ENCODE data around the gene LAMA2.

The LAMA2 gene

DNA sequence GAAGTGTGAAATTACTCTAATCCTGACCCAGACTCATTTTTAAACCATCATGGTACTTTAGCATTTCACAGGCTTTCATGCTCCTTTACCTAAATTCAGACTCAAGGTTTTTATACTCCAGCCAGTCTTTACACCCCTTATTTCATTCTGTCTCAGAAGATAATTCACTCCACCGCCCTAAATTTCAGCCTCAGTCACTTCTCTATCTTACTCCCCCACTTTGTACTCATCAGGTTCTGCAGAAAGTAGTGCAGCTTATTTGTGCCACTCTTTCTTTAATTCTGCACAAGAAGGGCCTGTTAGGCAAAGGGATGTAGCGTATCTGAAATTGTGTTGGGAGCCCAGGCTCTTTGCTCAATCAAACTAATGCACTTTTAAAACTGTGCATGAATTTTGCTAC, 621.5 kb downstream of the LAMA2 start:
- no peak for DNase-seq

DNA sequence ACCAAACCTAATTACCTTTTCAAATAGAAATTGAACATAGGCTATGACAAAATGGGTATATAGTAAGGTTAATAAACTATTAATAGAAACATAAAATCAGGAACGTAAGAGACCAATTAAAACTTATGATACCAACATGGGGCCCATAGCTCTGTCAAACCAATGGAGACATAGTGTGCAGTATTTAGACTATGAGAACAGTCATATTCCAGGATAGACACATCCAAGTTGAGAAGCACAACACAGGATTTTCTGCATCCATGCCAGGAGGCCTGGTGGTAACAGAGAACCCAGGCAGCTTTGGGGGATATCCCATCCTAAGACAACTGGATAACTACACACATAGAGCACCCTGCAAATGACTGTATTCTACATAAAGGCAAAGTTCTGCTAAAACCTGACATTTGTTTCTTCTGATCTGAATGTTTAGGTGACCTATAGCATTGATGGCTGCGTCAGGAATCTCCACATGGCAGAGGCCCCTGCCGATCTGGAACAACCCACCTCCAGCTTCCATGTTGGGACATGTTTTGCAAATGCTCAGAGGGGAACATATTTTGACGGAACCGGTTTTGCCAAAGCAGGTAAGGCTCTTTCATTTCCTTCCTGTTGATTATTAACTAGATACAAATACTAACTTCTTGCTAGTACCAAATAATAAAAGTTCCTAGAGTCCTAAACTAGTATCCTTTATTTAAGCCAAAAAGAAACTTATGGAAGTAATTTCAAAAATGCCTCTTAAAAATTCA, 624.3 kb downstream of the LAMA2 start:
- no peak for DNase-seq

DNA sequence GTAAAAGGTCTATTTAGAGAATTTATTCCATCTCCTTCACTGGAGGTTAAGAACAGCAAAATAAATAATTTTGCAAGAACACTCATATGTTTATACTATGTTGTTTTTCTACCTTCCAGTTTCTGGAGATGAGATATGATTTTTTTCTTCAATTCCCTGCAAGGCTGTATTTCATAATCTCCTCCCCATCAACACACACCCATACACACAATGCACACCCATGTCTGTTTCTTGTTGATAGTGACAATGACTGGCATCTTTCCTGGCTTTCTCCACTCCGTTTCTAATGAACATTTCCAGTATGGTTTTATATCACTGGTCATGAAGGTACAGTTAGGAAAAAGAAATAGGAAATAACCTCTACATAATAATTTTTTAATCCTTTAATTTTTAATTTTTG, 624.9 kb downstream of the LAMA2 start:
- no peak for DNase-seq

DNA sequence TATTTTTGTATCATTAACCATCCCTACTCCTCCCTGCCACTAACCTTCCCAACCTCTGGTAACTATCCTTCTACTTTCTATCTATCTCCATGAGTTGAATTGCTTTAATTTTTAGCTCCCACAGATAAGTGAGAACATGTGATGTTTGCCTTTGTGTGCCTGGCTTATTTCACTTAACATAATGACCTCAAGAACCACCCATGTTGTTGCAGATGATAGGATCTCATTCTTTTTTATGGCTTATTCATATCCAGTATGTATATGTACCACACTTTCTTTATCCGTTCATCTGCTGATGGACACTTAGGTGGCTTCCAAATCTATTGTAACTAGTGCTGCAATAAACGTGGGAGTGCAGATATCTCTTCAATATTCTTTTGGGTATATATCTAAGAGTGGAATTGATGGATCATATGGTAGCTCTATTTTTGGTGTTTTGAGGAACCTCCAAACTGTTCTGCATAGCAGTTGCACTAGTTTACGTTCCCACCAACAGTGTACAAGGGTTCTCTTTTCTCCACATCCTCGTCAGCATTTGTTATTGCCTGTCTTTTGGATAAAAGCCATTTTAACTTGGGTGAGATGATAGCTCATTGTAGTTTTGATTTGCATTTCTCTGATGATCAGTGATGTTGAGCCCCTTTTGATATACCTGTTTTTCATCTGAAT, 625.7 kb downstream of the LAMA2 start:
- no peak for DNase-seq

DNA sequence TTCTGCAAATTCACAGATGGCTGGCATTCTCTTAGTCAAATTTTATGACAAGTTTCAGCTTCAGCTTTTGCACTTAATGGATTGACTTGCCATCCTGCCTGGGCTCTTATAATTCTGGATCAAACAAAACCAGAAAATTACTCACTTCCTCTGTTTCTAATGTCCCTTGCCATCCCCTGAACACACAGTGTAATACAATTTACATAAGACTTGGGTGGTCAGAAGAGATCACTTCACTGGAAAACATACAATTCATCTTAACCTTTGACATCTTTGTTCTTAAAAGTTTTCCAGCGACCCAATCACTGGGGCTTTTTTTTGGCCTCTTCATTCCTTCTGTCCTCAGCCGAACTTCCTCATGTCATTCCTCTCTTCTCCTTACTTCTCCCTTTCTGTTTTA, 628.0 kb downstream of the LAMA2 start:
- no peak for DNase-seq

DNA sequence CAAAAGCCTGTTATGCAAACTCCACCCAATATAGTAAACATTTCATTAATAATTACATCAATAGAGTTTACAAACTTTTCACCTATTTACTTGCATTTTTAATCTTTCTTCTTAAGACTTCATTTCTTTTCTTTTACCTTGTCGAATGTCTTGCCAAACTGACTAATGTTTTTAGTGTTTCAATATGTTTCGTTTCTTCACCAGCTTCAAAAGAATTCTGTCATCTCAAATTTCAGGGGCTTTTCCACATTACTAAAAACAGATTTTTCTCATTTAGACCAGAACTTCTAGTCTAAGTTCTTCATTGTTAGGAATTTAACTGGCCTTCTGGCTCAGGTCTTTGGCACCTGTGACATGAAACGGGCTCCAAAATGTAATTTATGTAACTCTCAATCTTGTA, 630.5 kb downstream of the LAMA2 start:
- no peak for DNase-seq

DNA sequence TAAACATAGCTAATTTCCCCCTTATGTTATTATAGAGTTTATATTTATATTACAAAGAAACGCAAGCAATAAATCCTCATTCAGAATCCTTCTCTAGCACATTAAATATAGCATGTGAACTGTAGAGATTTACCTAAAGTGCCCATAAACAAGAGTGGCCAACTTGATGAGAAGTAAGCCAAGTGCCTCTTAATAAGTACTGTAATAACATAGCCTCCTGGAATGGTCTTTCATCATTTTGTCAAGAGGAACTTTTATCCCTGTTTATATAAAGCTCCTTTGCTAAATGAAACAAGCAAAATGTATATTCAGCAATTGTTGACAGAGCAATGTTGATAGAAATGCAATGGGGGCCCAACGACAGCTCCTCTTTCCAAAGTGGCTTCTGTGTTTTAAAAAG, 632.1 kb downstream of the LAMA2 start:
- no peak for DNase-seq

DNA sequence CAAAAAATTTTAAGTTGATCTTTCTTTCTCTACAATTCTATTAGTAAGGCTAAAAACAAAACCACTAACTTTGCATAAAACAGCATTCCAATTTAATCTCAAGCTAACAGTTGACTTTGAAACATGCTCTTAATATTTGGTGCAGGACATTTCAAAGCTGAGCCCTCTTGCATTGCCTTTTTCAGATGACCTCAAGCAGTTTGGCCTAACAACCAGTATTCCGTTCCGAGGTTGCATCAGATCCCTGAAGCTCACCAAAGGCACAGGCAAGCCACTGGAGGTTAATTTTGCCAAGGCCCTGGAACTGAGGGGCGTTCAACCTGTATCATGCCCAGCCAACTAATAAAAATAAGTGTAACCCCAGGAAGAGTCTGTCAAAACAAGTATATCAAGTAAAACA, 633.1 kb downstream of the LAMA2 start:
- DNase-seq = no peak

DNA sequence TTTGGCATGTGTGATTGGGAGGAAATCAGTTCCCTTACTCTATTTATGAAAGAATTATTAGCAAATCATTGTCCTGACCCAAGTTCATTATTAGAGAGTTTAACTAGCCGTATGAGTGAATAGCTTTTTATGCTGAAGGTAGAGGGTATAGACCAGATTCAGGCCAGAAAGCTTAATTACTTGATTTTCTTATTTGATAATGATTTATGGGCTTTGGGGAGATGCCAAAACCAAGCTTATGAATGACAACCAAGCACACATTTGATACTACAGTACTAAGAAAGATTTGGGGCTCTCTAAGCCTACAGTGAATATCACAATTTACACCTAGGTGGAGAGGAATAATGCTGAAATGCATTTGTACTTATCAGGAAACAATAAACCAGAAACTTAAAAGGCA, 633.8 kb downstream of the LAMA2 start:
- no peak for DNase-seq

DNA sequence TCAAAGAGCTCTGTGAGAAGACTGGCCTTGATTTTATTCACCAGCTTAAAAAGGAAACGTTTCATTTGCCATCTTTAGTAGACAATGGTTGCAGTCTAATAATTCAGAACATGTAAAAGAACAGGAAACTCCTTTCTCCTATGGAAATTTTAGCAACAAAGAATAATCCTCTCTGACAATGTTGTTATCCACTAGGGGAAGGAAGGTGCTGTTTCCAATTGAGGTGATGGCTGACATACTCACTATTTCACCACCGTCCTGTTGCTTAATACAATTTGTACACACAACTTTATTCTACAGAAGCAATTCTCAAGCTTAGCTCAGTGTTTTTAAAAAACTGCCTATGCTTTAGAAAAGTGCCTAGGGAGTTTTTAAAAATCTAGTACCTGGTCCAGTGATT, 634.4 kb downstream of the LAMA2 start:
- DNase-seq = no peak

DNA sequence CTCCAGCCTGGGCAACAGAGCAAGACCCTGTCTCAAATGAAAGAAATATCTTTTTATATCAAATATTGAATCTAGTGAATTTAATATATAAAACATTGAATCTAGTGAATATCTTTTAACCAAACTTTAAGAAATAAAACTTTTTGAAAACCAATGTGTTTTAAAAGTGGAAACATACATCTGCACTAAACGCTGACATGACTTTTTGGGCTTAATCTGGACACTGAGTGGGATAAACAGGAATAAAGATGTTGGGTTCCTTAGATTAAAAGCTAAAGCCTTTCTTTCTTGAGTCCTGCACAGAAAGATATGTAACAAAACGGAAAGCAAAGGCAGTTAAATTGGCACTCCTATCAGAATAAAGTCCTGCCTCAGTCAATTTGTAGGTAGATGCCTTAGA, 636.8 kb downstream of the LAMA2 start:
- no peak for DNase-seq

DNA sequence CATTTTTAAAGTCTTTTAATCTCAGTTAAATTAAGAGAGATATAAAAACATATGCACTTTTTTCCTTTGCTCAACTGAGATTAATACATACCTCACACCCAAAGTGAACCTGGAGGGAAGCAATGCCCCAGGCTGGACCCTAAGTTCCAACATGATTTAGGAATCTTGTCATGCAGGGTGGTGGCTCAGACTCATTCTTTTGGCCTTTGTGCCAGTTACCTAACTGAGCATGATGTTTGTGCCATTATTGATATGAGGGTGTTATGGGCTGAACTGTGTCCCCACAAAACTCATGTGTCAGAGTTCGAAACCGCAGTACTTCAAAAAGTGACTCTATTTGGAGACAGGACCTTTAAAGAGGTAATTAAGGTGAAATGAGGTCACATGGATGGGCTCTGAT, 639.0 kb downstream of the LAMA2 start:
- no peak for DNase-seq

DNA sequence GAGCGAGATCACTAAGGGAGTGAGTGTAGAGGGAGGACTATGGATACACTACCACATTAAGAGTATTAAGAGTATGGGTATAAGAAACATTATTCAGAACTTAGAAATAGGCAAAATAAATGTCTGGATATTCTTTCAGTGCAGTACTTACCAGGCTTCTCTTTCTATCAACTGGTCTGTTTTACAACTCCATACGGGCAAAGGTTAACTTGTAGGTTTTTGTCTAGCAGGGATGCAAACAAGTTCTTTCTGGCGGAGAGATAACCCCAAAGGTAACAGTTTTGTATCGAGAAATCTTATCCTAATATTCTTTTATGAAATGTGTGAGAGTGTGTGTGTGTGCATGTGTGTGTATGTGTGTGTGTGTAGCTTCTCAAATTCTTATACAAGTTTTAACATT, 640.9 kb downstream of the LAMA2 start:
- no peak for DNase-seq

DNA sequence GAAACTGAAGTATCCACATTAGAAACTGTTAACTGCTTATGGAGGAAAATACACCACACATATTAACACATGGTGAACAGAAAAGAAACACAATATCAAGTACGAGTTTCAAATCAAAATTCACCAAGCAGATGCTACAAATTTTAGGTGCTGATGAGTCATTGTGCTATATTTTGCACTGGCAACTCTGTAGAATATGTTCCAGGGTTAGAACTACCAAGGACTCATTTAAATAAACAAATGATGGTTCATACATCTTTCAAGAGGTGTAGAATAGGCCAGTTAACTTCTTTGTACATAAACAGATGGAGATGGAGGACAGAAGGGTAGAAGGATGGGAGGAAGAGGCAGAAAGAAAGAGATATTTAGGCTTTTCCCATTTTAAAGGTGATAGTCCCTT, 642.1 kb downstream of the LAMA2 start:
- DNase-seq = no peak

DNA sequence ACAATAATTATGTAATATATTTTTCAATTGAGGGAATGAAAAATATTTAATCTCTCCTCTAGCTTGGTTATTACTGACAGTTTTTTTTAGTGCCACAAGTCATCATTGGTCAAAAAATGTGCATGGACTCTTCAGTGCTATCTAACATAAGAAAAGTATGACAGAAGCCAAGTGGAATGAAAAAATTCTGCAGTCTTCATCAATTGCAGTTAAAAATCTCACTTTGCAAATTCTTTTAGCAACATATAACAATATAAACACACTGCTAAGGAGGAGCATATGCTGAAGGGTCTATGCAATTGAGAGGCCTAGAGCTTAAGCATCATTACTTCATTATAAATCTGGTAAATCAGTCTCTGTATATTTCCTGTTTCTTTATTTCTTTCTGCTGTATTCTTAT, 652.0 kb downstream of the LAMA2 start:
- no peak for DNase-seq

DNA sequence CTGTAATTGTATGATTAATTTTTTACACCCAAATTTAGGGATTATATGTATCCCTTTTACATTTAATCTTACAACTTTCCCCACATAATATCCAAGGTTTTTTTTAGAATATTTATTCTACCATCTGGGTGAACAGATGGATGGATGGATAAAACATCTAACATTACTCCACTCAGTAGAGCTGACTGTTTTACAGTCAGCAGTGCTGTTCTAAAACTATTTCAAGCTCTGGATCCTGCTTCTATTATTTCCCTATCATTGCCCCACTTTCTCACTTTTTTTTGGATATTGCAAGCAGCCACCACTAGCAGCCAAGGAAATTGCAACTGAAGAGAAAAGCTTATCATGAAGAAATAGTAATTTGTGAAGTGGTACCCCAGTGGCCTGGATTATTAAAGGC, 653.3 kb downstream of the LAMA2 start:
- no peak for DNase-seq

DNA sequence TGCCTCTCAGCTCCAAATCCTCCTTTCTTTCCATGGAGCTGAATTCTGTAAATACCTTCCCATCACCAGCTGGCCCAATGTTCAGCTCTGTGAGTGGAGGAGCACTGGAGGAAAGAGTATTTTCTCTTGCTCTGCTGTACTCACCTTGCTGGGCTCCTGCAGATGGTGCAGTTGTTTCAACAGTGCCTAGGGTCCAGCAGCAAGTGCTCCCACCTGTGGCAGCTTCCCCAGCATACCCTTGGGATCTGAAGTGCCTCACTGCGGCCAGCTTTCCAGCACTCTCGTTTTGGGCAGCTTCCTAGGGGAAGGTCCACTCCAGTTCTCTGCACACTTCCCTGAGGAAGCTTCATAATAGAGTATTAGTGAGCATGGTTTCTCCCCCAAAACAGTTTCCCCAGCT, 656.1 kb downstream of the LAMA2 start:
- no peak for DNase-seq

DNA sequence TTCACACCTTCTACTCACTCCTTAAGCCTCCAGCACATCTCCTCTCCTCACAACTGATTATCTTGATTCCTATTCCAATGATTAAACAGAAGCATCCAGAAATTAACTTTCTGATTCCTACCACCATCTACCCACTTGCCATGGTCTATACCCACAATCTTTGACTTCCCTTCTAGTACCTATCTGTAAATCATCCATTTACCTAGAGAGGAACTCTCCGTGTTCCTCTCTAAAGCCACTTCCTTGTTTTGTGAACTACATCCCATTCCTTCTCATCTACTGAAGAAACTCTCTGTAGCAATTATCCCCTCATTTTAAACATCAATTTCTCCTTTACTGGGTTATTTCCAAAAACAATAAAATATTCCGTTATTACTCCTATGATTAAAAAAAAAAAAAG, 659.8 kb downstream of the LAMA2 start:
- no peak for DNase-seq

DNA sequence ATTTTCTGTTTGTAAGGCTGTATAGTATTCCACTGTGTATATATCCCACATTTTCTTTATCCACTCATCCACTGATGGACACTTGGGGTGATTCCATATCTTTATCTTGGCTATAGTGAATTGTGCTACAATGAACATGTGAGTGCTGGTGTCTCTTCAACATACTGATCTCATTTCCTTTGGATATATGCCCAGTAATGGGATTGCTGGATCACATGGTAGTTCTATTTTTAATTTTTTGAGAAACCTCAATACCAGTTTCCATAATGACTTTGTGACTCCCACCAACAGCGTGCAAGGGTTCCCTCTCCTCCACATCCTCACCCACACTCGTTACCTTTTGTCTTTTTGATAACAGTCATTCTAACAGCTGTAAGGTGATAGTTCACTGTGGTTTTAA, 661.0 kb downstream of the LAMA2 start:
- no peak for DNase-seq

DNA sequence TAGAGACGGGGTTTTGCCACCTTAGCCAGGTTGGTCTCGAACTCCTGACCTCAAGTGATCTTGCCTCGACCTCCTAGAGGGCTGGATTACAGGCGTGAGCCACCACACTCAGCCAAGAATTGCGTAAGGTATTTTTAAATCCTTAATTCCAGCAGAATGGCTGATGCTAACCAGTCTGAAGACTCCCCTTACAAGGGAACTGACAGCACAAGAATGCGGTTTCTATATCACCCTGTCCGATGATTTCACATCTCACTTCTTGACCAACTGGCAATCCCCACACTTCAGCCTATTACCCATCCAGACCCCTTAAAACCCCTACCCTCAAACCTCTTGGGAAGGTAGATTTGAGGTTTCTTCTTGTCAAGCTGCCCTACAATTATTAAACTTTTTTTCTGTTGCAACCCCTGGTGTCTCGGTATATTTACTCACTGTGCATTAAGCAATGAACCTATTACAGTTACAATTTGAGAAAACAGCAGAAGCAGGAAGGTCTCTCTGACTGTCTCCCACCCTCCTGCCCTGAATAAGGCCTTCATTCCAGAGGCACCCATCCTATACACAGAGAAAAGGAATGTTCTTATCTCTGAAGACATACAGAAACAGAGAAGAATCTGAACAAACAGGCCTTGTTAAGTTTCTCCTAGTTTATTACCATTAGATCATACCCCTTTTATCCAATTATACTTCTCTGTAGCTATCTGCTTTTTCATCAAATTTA, 662.1 kb downstream of the LAMA2 start:
- DNase-seq = no peak

DNA sequence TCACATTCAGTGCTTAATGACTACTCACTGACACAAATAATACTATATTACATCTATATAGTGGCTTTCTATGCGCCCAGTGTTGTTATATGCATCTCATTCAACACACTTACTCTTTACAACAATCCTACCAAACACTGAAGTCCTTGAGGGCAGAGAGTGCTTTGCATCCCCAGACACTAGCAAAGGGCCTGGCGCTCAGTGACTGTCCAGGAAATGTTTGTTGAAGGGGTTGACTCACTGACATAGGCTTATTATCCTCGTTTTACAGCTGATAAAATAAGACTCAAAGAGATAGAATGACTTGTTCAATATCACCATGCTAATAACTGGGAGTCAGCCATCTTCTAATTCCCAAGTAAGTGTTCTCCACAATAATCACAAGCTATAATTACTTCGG, 663.8 kb downstream of the LAMA2 start:
- DNase-seq = no peak

DNA sequence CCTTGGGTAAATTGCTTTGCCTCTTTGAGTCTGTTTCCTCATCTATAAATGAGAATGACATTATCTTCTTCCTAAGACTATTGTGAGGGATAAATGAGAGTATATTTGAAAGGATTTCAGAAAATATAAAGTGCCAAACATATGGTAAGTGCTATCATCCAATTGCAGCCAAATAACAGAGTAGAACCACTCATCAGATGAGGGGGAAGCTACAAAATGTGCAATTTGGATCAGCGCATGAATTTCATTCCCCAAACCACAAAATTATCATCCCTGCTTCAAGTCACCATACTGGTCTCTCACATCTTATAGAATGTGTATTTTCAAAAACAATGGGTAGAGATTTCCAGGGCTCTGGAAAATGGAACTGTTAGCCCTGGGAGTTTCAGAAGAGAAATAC, 668.5 kb downstream of the LAMA2 start:
- no peak for DNase-seq

DNA sequence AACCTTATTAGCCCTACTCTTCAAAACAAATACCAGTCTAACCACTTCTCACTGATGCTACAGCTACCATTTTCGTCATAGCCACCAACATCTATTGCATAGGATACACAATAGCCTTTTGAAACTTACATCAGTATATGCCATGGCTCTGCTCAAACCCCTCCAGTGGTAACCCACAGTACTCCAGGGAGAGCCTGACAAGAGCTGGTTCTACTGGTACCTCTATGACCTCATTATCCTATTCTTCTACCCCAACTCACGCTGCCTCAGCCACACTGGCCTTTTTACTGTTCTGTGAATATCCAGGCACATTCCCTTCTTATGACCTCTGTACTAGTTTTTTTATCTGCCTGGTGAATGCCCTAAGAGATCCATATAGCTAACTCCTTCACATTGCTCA, 669.5 kb downstream of the LAMA2 start:
- DNase-seq = no peak

DNA sequence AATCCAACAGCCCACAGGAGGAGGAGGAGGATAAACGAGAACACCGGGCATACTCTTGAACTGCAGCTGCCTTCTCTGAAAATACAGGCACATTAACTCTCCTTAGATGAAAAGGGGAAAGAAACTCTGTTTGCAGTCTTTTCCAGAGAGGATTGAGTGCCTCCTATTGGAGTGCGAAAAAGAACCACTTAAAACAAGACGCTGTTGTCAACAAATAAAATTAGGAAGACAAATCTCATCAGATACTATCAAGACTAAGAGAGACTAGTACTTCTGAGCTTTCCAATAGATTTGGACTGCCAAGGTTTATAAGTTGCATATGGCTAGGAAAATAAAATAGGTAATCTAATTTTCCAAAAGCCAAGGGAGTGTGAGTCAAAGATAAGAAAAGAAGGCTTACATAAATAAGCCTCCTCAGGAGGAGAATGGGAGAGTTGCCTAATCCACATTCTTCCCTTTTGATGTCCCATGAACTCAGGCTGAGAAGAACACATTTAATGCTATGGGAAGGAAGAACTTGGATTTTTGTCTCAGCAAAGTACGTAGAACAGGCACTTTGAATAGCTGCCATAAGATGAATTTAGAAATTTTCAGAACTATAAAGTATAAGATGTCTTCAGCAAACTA, 672.4 kb downstream of the LAMA2 start:
- no peak for DNase-seq

Measured in NCI-H1436 treated with DMSO at 0.1 percent for 48 hours (cell line).